A549 (cell line): ENCODE measurements around the gene CLEC16A.

Source experiments
- POLR2A ChIP-seq: IDR thresholded peaks from 2 replicates; pipeline ENCODE4 v1.6.1; 2012; ENCODE audit warnings: mild to moderate bottlenecking, low read length
- RCOR1 ChIP-seq: fragments of 150-350 bp; IDR thresholded peaks from 2 replicates; pipeline ENCODE4 v1.6.1; 2014; ENCODE audit warnings: antibody characterized with exemption, low read length, low read depth
- ZSCAN20 ChIP-seq: fragments of 250-450 bp; sonication (Bioruptor Pico); IDR thresholded peaks from 2 replicates; pipeline ENCODE4 v1.8.0; 2022; ENCODE audit warnings: mild to moderate bottlenecking, moderate library complexity
- TF ChIP-seq, protein P1 (sequence below): IDR thresholded peaks from 2 replicates; pipeline ENCODE4 v1.6.1; 2012
- TF ChIP-seq, protein P2 (sequence below): fragments of 450-650 bp; IDR thresholded peaks from 2 replicates; pipeline ENCODE4 v1.6.1; 2014; ENCODE audit warnings: antibody characterized with exemption
- TF ChIP-seq, protein P3 (sequence below): IDR thresholded peaks from 2 replicates; pipeline ENCODE4 v1.6.1; 2012

DNA sequence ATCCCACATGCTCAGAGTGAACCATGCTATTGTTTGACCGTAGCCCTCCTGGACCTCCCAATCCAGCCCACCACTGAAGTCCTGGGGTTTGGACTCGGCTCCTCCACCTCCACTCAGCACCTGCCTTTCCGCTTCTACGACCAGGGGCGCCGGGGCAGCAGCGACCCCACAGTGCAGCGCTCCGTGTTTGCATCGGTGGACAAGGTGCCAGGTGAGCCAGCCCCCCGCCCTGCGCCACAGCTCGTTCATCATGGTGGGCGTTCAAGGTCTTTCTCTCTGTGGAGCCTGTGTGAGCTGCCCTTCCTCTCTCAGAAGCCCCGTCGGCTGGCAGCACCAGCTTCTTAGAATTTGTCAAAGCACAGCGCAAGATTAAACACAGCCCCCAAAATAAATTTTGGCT is 181.6 kb downstream of the CLEC16A start:
- TF ChIP-seq POLR2A (no peak), RCOR1 (no peak), ZSCAN20 (CRISPR knock-in tag) (no peak)
- TF ChIP-seq, protein P1, sequence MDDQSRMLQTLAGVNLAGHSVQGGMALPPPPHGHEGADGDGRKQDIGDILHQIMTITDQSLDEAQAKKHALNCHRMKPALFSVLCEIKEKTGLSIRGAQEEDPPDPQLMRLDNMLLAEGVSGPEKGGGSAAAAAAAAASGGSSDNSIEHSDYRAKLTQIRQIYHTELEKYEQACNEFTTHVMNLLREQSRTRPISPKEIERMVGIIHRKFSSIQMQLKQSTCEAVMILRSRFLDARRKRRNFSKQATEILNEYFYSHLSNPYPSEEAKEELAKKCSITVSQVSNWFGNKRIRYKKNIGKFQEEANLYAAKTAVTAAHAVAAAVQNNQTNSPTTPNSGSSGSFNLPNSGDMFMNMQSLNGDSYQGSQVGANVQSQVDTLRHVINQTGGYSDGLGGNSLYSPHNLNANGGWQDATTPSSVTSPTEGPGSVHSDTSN = no peak
- TF ChIP-seq, protein P2, sequence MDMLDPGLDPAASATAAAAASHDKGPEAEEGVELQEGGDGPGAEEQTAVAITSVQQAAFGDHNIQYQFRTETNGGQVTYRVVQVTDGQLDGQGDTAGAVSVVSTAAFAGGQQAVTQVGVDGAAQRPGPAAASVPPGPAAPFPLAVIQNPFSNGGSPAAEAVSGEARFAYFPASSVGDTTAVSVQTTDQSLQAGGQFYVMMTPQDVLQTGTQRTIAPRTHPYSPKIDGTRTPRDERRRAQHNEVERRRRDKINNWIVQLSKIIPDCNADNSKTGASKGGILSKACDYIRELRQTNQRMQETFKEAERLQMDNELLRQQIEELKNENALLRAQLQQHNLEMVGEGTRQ = no peak
- TF ChIP-seq, protein P3, sequence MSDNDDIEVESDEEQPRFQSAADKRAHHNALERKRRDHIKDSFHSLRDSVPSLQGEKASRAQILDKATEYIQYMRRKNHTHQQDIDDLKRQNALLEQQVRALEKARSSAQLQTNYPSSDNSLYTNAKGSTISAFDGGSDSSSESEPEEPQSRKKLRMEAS = no peak
